Measurements from ENCODE around the gene TALDO1.

DNA sequence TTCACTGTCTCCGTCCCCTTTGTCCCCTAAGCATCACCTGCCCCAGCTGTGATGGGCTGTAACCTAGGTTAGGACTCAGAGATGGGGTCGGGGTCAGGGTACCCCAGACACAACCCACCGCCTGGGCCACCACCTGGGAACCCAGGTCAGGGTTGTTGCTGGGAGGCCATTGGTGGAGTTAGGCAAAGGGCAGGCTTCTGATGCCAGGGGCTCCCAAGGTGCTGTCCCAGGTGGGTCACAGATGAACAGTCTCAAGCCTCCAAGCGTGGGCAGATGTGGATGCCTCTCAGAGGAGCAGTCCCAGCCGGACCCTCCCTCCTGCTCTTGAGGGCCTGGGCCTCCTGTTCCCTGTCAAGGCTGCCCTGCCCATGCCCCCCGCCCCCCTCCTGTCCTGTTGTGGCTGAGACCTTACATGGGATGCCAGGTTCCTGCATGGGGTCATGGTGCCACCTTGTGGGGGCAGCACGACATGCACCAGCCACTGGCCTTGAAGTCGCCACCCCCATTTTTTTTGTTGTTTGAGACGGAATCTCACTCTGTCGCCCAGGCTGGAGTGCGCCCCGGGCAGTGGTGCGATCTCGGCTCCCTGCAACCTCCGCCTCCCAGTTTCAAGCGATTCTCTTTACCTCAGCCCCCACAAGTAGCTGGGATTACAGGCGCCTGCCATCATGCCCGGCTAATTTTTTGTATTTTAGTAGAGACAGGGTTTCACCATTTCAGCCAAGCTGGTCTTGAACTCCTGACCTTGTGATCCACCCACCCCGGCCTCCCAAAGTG lies 17.9 kb downstream of the TALDO1 start:
- TF ChIP-seq, protein P1, sequence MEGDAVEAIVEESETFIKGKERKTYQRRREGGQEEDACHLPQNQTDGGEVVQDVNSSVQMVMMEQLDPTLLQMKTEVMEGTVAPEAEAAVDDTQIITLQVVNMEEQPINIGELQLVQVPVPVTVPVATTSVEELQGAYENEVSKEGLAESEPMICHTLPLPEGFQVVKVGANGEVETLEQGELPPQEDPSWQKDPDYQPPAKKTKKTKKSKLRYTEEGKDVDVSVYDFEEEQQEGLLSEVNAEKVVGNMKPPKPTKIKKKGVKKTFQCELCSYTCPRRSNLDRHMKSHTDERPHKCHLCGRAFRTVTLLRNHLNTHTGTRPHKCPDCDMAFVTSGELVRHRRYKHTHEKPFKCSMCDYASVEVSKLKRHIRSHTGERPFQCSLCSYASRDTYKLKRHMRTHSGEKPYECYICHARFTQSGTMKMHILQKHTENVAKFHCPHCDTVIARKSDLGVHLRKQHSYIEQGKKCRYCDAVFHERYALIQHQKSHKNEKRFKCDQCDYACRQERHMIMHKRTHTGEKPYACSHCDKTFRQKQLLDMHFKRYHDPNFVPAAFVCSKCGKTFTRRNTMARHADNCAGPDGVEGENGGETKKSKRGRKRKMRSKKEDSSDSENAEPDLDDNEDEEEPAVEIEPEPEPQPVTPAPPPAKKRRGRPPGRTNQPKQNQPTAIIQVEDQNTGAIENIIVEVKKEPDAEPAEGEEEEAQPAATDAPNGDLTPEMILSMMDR (IDR thresholded peaks at IDR 0.05): peak; percentile 65
- TF ChIP-seq POLR2AphosphoS5 (IDR thresholded peaks at IDR 0.05; ENCODE audit: low read depth, low read length): no peak; the same call in 1 of the 2 replicates

Data from SK-N-SH (cell line).